ENCODE data around the gene DTNBP1.

DNA sequence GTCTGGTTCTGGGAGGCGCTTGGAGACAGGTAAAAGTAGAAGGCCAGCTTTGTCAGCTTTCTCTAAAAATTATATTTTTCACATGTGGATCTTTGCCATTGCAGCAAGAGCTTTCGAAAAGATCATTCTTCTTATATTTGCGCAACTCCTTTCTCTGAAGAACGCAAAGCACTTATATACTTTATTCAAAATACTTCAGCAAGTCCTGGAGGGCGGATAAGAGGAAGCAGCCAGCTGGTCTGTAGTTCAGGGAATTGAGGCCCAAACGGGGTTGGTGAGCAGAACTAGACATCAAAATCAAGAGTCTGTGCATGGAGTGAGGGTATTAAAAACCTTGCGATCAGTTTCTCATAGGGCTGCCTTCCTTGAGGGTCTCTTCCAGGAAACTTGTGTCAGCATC is 182.3 kb downstream of the DTNBP1 start:
- TF ChIP-seq, protein P1, sequence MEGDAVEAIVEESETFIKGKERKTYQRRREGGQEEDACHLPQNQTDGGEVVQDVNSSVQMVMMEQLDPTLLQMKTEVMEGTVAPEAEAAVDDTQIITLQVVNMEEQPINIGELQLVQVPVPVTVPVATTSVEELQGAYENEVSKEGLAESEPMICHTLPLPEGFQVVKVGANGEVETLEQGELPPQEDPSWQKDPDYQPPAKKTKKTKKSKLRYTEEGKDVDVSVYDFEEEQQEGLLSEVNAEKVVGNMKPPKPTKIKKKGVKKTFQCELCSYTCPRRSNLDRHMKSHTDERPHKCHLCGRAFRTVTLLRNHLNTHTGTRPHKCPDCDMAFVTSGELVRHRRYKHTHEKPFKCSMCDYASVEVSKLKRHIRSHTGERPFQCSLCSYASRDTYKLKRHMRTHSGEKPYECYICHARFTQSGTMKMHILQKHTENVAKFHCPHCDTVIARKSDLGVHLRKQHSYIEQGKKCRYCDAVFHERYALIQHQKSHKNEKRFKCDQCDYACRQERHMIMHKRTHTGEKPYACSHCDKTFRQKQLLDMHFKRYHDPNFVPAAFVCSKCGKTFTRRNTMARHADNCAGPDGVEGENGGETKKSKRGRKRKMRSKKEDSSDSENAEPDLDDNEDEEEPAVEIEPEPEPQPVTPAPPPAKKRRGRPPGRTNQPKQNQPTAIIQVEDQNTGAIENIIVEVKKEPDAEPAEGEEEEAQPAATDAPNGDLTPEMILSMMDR (IDR thresholded peaks at IDR 0.05; ENCODE audit: low read length) = no peak
- TF ChIP-seq EZH2 (optimal IDR thresholded peaks at IDR 0.05; ENCODE audit: low read depth, low read length) = no peak
